OCI-LY3 (cell line): ENCODE measurements around the gene GNA12.

ENCODE experiments used
- H2AFZ ChIP-seq: fragments of 200-600, 300-600 bp; shearing (Covaris generic); 2 replicates; pipeline ENCODE4 v1.6.0; 2014; ENCODE audit warnings: antibody characterized with exemption, low read depth, low read length
- H3K27ac ChIP-seq: fragments of 200-600, 300-600 bp; sonication (generic); 2 replicates; pipeline ENCODE4 v1.5.1; 2014; ENCODE audit warnings: mild to moderate bottlenecking, low read length, moderate library complexity, mixed read lengths
- H3K27me3 ChIP-seq: fragments of 200-600, 300-600 bp; sonication (generic); 2 replicates; pipeline ENCODE4 v1.6.1; 2014; ENCODE audit warnings: low read depth, low read length, mixed read lengths
- H3K36me3 ChIP-seq: fragments of 200-600, 300-600 bp; sonication (generic); replicated peaks from 2 replicates; pipeline ENCODE3; 2014; ENCODE audit warnings: low read depth, low read length, mixed read lengths
- H3K4me1 ChIP-seq: fragments of 300-600, 200-600 bp; sonication (generic); 2 replicates; pipeline ENCODE4 v1.6.1; 2014; ENCODE audit warnings: low read length, mixed read lengths
- H3K4me2 ChIP-seq: fragments of 200-600, 300-600 bp; sonication (generic); 2 replicates; pipeline ENCODE4 v1.6.1; 2014; ENCODE audit warnings: low read length, mixed read lengths
- H3K4me3 ChIP-seq: fragments of 300-600, 200-600 bp; sonication (generic); 2 replicates; pipeline ENCODE4 v1.5.1; 2014; ENCODE audit warnings: antibody characterized with exemption, mild to moderate bottlenecking, low read length, moderate library complexity
- H3K79me2 ChIP-seq: fragments of 300-600, 200-600 bp; shearing (Covaris generic); 2 replicates; pipeline ENCODE4 v1.6.1; 2014; ENCODE audit warnings: mild to moderate bottlenecking, low read length, mixed read lengths
- H3K9ac ChIP-seq: fragments of 300-600, 200-600 bp; shearing (Covaris generic); 2 replicates; pipeline ENCODE4 v1.6.0; 2014; ENCODE audit warnings: mild to moderate bottlenecking, low read length, moderate library complexity
- H3K9me3 ChIP-seq: fragments of 200-600, 300-600 bp; shearing (Covaris generic); 2 replicates; pipeline ENCODE4 v1.6.1; 2014; ENCODE audit warnings: low read length, mixed read lengths; ENCODE audit not compliant: insufficient read depth
- H4K20me1 ChIP-seq: fragments of 200-600, 300-600 bp; sonication (generic); 2 replicates; pipeline ENCODE4 v1.6.1; 2016; ENCODE audit warnings: low read length, mixed read lengths; ENCODE audit not compliant: insufficient read depth
- EZH2phosphoT487 ChIP-seq: fragments of 200-600 bp; shearing (Covaris generic); IDR thresholded peaks from 2 replicates; pipeline ENCODE4 v1.6.1; 2018; ENCODE audit warnings: antibody characterized with exemption, mixed run types, low read depth
- TF ChIP-seq, protein P1 (sequence below): fragments of 200-600, 300-600 bp; sonication (generic); IDR thresholded peaks from 2 replicates; pipeline ENCODE4 v1.5.1; 2014; ENCODE audit warnings: antibody characterized with exemption, low read length, low read depth

Gene GNA12

DNA sequence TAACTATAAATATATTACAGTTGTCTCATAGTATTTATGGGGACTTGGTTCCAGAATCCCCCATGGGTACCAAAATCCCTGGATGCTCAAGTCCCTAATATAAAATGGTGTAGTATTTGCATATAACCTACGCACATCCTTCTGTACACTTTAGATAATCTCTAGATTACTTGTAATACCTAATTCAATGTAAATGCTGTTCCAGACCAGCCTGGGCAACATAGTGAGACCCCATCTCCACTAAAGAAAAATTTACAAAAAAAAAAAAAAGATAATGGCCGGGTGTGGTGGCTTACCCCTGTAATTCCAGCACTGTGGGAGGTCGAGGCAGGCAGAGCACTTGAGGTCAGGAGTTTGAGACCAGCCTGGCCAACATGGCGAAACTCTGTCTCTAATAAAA is 17.4 kb upstream of the GNA12 start:
- Histone ChIP-seq H3K27ac (no peak overlapping the region), H3K79me2 (no peaks in the 10 kb centered on the region), H3K4me1 (peaks cover 33% of the 10 kb centered on the region), H3K27me3 (no peaks in the 10 kb centered on the region), H3K4me3 (no peak overlapping the region), H3K4me2 (no peak overlapping the region), H2AFZ (no peak overlapping the region), H4K20me1 (no peaks in the 10 kb centered on the region), H3K36me3 (no peaks in the 10 kb centered on the region), H3K9me3 (no peaks in the 10 kb centered on the region), H3K9ac (no peak overlapping the region)
- TF ChIP-seq EZH2phosphoT487, result no peak
- TF ChIP-seq, protein P1, sequence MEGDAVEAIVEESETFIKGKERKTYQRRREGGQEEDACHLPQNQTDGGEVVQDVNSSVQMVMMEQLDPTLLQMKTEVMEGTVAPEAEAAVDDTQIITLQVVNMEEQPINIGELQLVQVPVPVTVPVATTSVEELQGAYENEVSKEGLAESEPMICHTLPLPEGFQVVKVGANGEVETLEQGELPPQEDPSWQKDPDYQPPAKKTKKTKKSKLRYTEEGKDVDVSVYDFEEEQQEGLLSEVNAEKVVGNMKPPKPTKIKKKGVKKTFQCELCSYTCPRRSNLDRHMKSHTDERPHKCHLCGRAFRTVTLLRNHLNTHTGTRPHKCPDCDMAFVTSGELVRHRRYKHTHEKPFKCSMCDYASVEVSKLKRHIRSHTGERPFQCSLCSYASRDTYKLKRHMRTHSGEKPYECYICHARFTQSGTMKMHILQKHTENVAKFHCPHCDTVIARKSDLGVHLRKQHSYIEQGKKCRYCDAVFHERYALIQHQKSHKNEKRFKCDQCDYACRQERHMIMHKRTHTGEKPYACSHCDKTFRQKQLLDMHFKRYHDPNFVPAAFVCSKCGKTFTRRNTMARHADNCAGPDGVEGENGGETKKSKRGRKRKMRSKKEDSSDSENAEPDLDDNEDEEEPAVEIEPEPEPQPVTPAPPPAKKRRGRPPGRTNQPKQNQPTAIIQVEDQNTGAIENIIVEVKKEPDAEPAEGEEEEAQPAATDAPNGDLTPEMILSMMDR, result no peak

DNA sequence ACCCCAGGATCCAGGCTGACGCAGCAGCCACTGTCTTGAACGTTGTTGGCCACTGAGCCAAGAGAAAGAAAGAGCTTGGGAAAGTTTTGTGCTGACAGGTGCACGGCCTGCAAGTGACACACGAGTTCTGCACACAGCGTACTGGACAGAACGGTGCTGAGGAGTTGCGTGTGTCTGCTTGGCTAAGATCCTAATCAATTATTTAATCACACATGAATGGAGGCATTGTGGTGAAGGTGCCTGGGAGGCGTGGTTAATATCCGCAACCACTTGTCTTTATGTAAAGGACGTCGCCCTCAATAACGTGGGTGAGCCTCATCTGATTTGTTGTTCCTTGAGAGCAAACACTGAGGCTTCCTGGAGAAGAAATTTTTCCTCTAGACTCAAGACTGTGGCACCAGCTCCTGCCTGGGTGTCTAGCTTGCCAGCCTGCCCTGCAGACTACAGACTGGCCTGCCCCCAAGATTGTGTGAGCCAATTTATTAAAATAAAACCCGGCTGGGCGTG is 16.6 kb upstream of the GNA12 start:
- no peak overlapping the region; the same call in 1 of the 2 replicates for H2AFZ ChIP-seq
- H3K79me2 ChIP-seq, result no peaks in the 10 kb centered on the region
- H3K9ac ChIP-seq, result no peak overlapping the region
- H3K36me3 ChIP-seq, result no peaks in the 10 kb centered on the region
- no peak overlapping the region for H3K27ac ChIP-seq
- peaks cover 33% of the 10 kb centered on the region for H3K4me1 ChIP-seq
- no peak for TF ChIP-seq EZH2phosphoT487
- TF ChIP-seq, protein P1, result no peak
- no peak overlapping the region for H3K4me3 ChIP-seq
- H3K27me3 ChIP-seq, result no peaks in the 10 kb centered on the region
- H4K20me1 ChIP-seq, result no peaks in the 10 kb centered on the region
- H3K9me3 ChIP-seq, result no peaks in the 10 kb centered on the region
- H3K4me2 ChIP-seq, result peak overlapping the region; percentile 35

DNA sequence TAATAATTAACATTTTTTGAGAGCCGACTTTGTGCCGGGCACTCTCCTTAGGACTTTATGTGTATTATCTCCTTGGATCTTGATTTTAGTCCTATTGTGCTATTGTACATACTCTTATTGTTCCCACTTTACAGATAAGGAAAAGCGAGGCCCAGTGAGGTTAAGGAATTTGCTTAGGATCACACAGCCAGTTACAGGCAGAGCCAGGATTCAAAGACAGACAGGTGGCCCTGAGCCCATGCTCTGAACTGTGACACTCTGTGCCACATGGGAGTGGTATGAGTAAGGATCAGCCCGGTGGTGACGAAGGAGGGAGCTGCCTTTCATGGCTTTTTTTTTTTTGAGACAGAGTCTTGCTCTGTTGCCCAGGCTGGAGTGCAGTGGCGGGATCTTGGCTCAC is 15.8 kb upstream of the GNA12 start:
- peak overlapping the region; percentile 9 for H3K4me2 ChIP-seq
- no peak overlapping the region for H3K27ac ChIP-seq
- no peak for TF ChIP-seq EZH2phosphoT487
- TF ChIP-seq, protein P1, result no peak
- no peak overlapping the region for H3K9ac ChIP-seq
- H4K20me1 ChIP-seq, result no peaks in the 10 kb centered on the region
- H3K4me3 ChIP-seq, result no peak overlapping the region
- H3K79me2 ChIP-seq, result no peaks in the 10 kb centered on the region
- H3K36me3 ChIP-seq, result no peaks in the 10 kb centered on the region
- no peaks in the 10 kb centered on the region for H3K9me3 ChIP-seq
- H2AFZ ChIP-seq, result no peak overlapping the region
- no peaks in the 10 kb centered on the region for H3K27me3 ChIP-seq
- H3K4me1 ChIP-seq, result peaks cover 30% of the 10 kb centered on the region

DNA sequence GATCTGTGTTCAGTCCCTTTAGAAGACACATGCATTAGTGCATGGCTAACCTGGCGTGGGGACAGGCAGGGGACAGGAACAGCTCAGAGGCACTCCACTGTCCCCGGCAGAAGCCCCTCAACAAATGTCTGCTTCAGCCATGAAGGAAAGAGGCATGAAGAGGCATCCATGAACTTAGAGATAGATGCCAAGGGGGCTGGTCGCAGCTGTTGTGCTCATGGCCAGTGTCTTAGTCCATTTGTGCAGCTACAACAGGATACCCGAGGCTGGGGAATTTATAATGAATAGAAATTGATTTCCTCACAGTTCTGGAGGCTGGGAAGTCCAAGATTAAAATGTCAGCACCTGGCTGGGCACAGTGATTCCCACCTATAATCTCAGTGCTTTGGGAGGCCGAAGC is 14.5 kb upstream of the GNA12 start:
- Histone ChIP-seq H3K27ac (no peak overlapping the region), H3K27me3 (no peaks in the 10 kb centered on the region), H3K36me3 (no peaks in the 10 kb centered on the region), H3K79me2 (no peaks in the 10 kb centered on the region), H3K4me2 (no peak overlapping the region), H2AFZ (no peak overlapping the region), H3K9ac (no peak overlapping the region), H3K4me3 (no peak overlapping the region), H3K9me3 (no peaks in the 10 kb centered on the region), H3K4me1 (peaks cover 19% of the 10 kb centered on the region), H4K20me1 (no peaks in the 10 kb centered on the region)
- TF ChIP-seq EZH2phosphoT487, result no peak
- TF ChIP-seq, protein P1, result no peak
